Astrocyte (in vitro differentiated cells and primary cell): ENCODE measurements around the gene SIAH2. TPM values are rescaled to one million over a fixed set of nuclear protein-coding genes. Genes with fewer than 3 reads are reported as not detected.

ENCODE experiments used
- DNase-seq: peaks from one replicate; pipeline ENCODE4 v3.0.0-alpha.2; 2010; ENCODE audit warnings: low read depth
- FAIRE-seq: peaks from 2 replicates; lab custom pipeline; 2011; peaks lifted over from hg19 to GRCh38; lab: Jason Lieb, UNC
- H2AFZ ChIP-seq: 2 replicates; pipeline ENCODE4 v1.6.0; 2012; ENCODE audit warnings: low read depth, low read length, inconsistent platforms
- H3K27ac ChIP-seq: 2 replicates; pipeline ENCODE4 v1.5.1; 2011; ENCODE audit warnings: low read depth, low read length, inconsistent platforms
- H3K27me3 ChIP-seq: 2 replicates; pipeline ENCODE4 v1.6.0; 2011; ENCODE audit warnings: low read length, inconsistent platforms; ENCODE audit not compliant: insufficient read depth
- H3K36me3 ChIP-seq: 2 replicates; pipeline ENCODE4 v1.5.1; 2011; ENCODE audit warnings: low read length, inconsistent platforms; ENCODE audit not compliant: insufficient read depth
- H3K4me1 ChIP-seq: 2 replicates; pipeline ENCODE4 v1.5.1; 2011; ENCODE audit warnings: low read length, inconsistent platforms; ENCODE audit not compliant: insufficient read depth
- H3K4me2 ChIP-seq: 2 replicates; pipeline ENCODE4 v1.6.0; 2012; ENCODE audit warnings: low read length, inconsistent platforms
- H3K4me3 ChIP-seq: 2 replicates; pipeline ENCODE4 v1.5.1; 2011; ENCODE audit warnings: low read depth, mild to moderate bottlenecking, low read length, inconsistent platforms; ENCODE audit not compliant: insufficient read depth
- H3K79me2 ChIP-seq: 2 replicates; pipeline ENCODE4 v1.6.0; 2012; ENCODE audit warnings: mild to moderate bottlenecking, low read length, inconsistent platforms; ENCODE audit not compliant: insufficient read depth
- H3K9ac ChIP-seq: 2 replicates; pipeline ENCODE4 v1.6.0; 2012; ENCODE audit warnings: mild to moderate bottlenecking, low read length, inconsistent platforms
- H3K9me3 ChIP-seq: 2 replicates; pipeline ENCODE4 v1.5.1; 2012; ENCODE audit warnings: low read depth, mild to moderate bottlenecking, low read length, inconsistent platforms; ENCODE audit not compliant: insufficient read depth
- H4K20me1 ChIP-seq: 2 replicates; pipeline ENCODE4 v1.6.0; 2012; ENCODE audit warnings: low read length, inconsistent platforms; ENCODE audit not compliant: insufficient read depth
- H3K27ac Mint-ChIP-seq: one replicate; pipeline ENCODE4 v1.8.0; 2021; ENCODE audit warnings: mild to moderate bottlenecking, mixed read lengths; ENCODE audit not compliant: unreplicated experiment
- H3K27me3 Mint-ChIP-seq: one replicate; pipeline ENCODE4 v1.8.0; 2021; ENCODE audit warnings: low read depth, mixed read lengths; ENCODE audit not compliant: unreplicated experiment
- H3K36me3 Mint-ChIP-seq: one replicate; pipeline ENCODE4 v1.8.0; 2021; ENCODE audit warnings: low read depth, mixed read lengths; ENCODE audit not compliant: unreplicated experiment
- H3K4me1 Mint-ChIP-seq: one replicate; pipeline ENCODE4 v1.8.0; 2021; ENCODE audit warnings: low read depth, mixed read lengths; ENCODE audit not compliant: unreplicated experiment
- H3K4me3 Mint-ChIP-seq: one replicate; pipeline ENCODE4 v1.8.0; 2021; ENCODE audit warnings: mild to moderate bottlenecking, moderate library complexity, mixed read lengths; ENCODE audit not compliant: unreplicated experiment
- H3K9me3 Mint-ChIP-seq: one replicate; pipeline ENCODE4 v1.8.0; 2021; ENCODE audit warnings: mild to moderate bottlenecking, mixed read lengths; ENCODE audit not compliant: unreplicated experiment
- CTCF ChIP-seq: IDR thresholded peaks from 2 replicates; pipeline ENCODE4 v1.5.1; 2011; ENCODE audit warnings: low read depth, mild to moderate bottlenecking, inconsistent platforms, low read length, moderate library complexity; ENCODE audit not compliant: insufficient read depth
- EZH2 ChIP-seq: IDR thresholded peaks from 2 replicates; pipeline ENCODE4 v1.6.1; 2012; ENCODE audit warnings: mild to moderate bottlenecking, low read length, inconsistent platforms; ENCODE audit not compliant: insufficient read depth
- total RNA-seq: library from RNA; stranded (reverse); gene quantifications from 2 replicates; pipeline ENCODE4 v1.2.1, GENCODE V29; 2021

The SIAH2 gene
- total RNA-seq, 1 donor from 2014 or later: 39.3 TPM

- peak; percentile 40 for DNase-seq
- Histone ChIP-seq H3K4me1 (peaks cover 11% of the 10 kb centered on the region), H3K4me2 (no peak overlapping the region), H3K9me3 (no peaks in the 10 kb centered on the region), H2AFZ (no peak overlapping the region), H3K9ac (no peak overlapping the region), H3K79me2 (peaks cover 93% of the 10 kb centered on the region), H3K27ac (no peak overlapping the region), H3K36me3 (no peaks in the 10 kb centered on the region), H3K27me3 (no peaks in the 10 kb centered on the region), H4K20me1 (peaks cover 80% of the 10 kb centered on the region), H3K4me3 (no peak overlapping the region)
- Mint-ChIP-seq H3K4me3 (no peak overlapping the region), H3K27ac (no peak overlapping the region), H3K9me3 (no peaks in the 10 kb centered on the region), H3K36me3 (peaks cover 12% of the 10 kb centered on the region), H3K27me3 (no peaks in the 10 kb centered on the region), H3K4me1 (peaks cover 52% of the 10 kb centered on the region)
- TF ChIP-seq CTCF: no peak
- no peak for TF ChIP-seq EZH2
- no peak for FAIRE-seq
Observed at GRCh38 chr3:150748684-150749047, 14.3 kb downstream of the SIAH2 start.

DNA sequence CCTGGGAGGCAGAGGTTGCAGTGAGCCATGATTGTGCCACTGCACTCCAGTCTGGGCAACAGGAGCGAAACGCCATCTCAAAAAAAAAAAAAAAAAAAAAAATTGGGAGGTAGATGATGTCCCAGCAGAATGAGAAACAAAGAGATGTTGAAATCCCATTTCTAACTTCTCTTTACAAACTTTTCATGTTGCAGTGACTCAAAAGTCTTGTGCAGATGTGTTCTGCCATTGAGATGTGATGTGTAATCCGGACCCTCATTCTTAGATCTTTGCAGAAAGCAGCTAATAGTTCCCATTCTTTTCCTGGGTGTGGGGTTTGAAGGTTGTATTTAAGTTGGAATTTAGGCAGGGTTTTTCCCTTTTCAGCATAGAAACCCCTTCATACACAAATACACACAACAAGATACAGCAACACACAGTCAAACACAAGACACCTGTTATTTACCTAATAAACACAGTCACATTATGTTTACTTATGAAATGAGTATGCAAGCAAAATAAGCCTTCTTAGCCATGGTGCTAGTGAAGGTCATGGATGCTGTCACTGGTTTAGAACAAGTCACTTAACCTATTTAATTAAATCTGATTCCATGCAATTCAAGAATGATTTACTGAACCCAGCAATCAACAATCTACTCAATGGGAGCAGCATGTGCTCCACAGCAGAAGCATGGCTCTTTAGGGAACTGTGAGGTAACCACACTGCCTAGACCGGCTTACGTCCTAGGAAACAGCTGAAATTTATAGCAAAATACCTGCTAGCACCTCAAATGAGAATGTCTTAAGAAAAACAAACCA lies 14.9 kb downstream of the SIAH2 start:
- Mint-ChIP-seq H3K9me3 (no peaks in the 10 kb centered on the region), H3K27ac (peak overlapping the region; percentile 0), H3K4me3 (no peak overlapping the region), H3K36me3 (peaks cover 9% of the 10 kb centered on the region), H3K4me1 (peaks cover 57% of the 10 kb centered on the region), H3K27me3 (no peaks in the 10 kb centered on the region)
- Histone ChIP-seq H2AFZ (no peak overlapping the region), H3K36me3 (no peaks in the 10 kb centered on the region), H3K4me1 (peaks cover 16% of the 10 kb centered on the region), H4K20me1 (peaks cover 80% of the 10 kb centered on the region), H3K27me3 (no peaks in the 10 kb centered on the region), H3K79me2 (peaks cover 93% of the 10 kb centered on the region), H3K9ac (no peak overlapping the region), H3K4me3 (no peak overlapping the region), H3K9me3 (no peaks in the 10 kb centered on the region), H3K27ac (no peak overlapping the region), H3K4me2 (no peak overlapping the region)
- FAIRE-seq (no peak), DNase-seq (no peak)
- TF ChIP-seq EZH2: no peak

GRCh38 chr3:150746791-150747590 lies 16.0 kb downstream of the SIAH2 start:
- H3K4me2 ChIP-seq: no peak overlapping the region
- FAIRE-seq (no peak), DNase-seq (no peak)
- no peak overlapping the region for H3K9ac ChIP-seq
- Mint-ChIP-seq H3K4me1 (peaks cover 67% of the 10 kb centered on the region), H3K4me3 (peak overlapping the region; percentile 42), H3K36me3 (peaks cover 11% of the 10 kb centered on the region), H3K9me3 (no peaks in the 10 kb centered on the region), H3K27me3 (no peaks in the 10 kb centered on the region), H3K27ac (peak overlapping the region; percentile 75)
- H3K9me3 ChIP-seq: no peaks in the 10 kb centered on the region
- no peak overlapping the region for H2AFZ ChIP-seq
- no peaks in the 10 kb centered on the region for H3K27me3 ChIP-seq
- no peak overlapping the region for H3K4me3 ChIP-seq
- H4K20me1 ChIP-seq: peaks cover 82% of the 10 kb centered on the region
- H3K36me3 ChIP-seq: no peaks in the 10 kb centered on the region
- H3K4me1 ChIP-seq: peaks cover 23% of the 10 kb centered on the region
- TF ChIP-seq CTCF (no peak), EZH2 (no peak)
- H3K79me2 ChIP-seq: peaks cover 91% of the 10 kb centered on the region
- no peak overlapping the region for H3K27ac ChIP-seq
